NCI-H748 (cell line): ENCODE measurements around the gene ZNF343.
"Not testable (repeated sequence)": the region's sequence is repeated elsewhere in the genome, so short reads cannot be mapped to it uniquely, and the experiment has no call there.

ENCODE experiments used
- DNase-seq: peaks from one replicate; lab custom pipeline; 2025; ENCODE audit not compliant: unreplicated experiment; lab: John Stamatoyannopoulos, UW

The ZNF343 gene

DNA sequence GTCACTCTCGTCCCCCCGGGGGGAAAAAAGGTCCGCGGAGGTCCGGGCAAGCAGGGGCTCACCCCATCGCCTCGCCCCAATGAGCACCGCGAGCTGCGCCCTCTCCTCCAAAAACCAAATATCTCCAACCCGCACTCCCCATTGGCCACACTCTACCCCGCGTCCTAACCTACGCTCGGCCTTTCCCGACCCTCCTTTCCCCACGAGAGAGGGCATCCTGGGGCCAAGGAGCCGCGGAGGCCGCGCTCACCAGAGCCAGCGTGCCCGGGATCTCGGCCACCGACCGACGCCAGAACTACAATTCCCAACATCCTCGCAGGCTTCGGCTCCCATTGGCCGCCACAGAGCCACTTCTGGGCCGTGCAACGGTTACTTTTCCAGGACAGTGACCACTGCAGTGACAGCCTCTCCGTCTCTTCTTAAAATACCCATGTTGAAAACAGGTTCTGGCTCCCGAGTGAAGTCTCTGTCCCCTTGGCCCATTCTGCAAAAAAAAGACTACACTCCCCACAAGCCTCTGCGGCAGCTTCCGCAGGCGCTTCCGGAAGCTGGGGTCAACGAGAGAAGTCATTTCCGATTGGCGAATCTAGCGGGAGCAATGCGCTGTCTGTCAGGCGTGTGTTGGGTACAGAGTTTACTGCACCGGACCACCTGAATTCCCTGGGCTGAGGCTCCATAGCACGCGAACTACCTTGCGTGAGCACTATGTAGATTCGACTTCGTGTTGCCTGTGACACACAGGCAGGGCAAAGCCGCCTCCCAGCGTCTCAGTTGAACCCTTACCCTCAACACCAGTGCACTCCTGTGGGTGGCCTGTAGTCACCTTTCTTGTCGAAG lies at the start of gene ZNF343:
ZNF343 (minus strand) TSS at position 285 of the 837 bp plus-strand sequence. CDS start 15,020 bp downstream, outside the sequence.
- DNase-seq = peak; percentile 94

DNA sequence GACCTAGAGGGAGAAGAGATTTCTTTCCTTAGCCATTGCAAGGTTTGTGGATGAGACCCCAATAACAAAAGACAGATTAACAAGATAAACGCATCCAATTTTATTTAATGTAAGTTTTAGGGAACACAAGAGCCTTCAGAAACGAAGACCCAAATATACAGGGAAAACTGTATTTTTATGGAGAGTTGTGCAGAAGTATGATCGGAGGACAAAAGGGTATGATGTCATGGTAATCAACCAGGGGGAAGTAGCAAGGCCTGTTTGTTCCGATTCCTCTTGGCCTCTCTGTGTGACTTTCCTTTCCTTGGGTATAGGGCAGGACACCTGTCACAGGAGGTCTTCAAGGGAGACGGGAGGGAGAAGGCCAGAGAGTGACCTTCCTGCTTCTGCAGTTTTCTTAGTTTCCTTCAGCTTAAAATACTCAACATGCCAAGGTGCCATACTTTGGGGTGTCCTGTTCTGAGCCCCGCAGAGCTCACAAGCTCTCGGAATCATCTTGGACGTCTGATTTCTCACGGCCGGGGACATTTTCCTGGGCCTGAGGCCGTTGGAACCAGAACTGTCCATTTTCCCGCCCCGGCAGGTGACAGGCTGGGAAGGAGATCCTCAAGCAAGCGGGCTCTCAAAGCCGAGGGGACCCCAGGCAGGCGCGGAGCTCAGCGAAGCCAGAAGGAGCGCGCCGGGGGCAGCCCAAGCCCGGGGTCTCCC lies 49.3 kb upstream of the ZNF343 start:
- no peak for DNase-seq

DNA sequence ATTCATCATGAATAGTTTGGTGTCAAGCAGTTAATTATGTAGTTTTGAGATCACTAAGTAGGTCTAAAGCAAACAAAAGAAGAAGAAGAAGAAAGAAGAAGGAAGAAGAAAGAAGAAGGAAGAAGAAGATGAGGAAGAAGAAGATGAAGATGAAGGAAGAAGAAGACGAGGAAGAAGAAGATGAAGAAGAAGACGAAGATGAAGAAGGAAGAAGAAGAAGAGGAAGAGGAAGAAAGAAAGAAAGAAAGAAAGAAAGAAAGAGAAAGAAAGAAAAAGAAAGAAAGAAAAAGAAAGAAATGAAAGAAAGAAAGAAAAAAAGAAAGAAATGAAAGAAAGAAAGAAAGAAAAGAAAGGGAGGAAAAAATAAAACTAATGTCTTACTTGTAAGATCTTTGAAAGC lies 36.9 kb upstream of the ZNF343 start:
- DNase-seq = no peak

DNA sequence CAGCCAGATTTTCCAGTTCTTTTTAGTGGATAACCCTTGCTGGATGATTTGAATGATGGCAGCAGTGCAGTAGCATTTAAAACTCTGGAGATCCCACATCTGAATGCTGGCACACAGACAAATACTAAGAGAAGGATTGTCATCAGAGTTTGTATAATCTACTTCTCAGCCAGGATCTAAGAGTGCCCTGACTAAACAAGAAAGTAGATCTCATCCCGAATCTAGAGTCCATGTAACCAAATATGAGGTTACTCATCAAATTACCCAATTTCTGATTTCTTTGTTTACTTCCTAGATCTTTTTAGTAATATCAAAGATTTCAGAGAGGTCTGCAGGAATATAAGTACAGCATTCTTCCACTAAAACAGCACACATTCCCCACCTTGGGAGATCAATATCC lies 35.5 kb upstream of the ZNF343 start:
- no peak for DNase-seq

DNA sequence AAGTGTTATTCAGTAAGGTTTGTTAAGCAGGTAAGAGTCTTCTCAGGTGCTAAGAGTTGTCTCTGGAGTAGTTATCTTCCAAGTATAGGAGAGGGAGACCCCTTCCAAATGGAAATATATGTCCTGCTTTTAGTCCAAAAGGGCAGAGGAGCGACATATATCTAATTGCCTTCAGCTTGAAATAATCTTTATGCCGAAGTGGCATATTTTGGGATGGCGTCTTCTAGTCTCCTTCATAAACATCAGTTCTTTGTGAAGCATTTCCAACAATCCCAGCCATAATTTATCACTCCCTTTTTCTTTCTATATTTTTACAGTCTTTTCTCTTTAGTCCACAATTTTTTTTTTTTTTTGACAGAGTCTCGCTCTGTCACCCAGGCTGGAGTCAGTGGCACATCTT lies 33.6 kb upstream of the ZNF343 start:
- DNase-seq = no peak

DNA sequence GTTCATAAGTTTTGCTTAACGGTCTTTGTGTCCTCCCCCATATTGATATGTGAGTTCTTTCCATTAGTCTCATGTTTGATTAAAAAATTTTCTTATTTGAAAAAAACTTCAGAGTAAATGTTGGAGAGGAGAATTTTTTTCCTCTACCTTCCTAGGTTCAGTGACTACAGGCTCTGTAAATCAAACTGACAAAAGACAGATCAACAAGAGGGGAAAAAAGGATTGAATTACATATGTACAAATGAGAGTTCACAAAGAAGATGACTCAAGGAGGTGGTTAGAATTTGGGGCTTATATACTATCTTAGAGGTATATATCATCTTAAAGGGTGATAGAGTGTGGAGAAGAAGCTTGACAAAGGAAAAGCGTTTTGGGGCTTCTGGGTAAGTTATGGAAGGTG lies 33.2 kb upstream of the ZNF343 start:
- no peak for DNase-seq

DNA sequence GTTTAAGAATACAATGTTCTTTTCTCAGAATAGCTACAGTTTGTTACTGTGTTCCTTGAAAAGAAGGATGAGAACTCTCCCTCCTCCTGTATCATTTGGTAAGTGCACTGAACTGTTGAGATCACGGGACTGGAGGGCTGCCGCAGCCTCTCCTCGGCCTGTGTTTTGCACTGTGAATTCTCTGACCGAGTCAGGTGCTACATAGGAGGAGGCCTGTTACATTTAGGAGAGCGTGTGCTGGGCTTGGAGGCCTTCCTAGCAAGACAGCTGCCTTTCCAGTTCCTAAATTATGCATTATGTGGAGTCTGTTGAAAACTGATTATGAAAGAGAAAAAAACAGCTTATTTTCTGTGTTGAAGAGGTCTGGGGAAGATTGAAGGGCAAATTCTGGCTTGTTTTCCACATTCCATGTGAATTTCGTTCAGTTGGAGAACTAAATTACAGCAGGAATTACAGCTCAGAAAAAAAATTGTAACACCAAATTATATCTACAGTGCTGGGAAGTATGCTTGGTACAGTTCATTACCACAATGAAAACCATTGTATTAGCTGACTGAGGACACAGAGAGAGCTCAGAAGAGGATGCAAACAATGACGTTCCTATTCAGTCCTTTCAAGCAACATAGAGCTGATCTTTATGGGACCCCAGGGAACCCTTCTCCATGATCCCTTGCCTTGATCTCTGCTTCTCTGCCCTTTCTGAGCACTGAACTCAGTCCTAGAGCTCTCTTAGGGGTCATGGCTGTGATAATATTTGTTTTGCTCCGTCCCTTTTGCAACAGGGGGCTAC lies 30.4 kb upstream of the ZNF343 start:
- no peak for DNase-seq

DNA sequence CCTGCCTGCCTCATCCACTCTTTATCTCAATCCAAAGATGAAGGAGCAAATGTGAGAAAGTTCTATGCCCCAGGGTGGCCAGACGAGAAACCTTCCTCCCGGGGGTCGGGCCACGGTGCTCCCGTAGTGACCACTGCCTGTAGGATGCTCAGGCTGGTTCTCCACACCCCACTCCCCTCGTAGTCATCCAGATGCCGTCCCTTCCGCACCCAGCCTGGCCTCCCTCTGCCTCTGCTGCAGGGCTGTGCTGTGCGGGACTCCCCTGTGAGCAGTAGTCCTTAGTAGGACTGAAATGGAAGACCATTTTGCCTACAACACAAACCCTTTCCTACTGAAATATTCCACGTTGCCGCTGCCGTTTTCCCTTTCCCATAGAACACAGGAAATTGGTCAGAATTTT lies 29.6 kb upstream of the ZNF343 start:
- DNase-seq = no peak

DNA sequence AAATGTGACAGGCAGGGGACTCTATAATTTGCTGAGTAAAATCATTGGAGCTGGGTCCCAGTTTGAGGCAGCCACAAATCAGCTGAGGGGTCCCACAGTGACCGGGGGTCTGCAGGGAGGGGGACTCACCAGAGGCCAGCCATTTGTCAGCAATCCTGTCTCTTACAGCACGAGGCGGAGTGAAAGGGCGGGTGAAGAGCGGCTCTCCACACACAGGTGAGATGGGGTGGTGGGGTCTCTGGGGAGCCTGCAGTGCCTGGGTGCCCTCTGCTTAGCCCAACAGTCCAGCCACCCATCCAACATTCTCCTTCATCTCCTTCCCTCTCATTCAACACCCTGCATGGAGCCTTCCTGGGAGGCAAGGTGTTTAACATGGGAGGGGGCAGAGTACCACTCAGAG lies 28.4 kb upstream of the ZNF343 start:
- DNase-seq = no peak

DNA sequence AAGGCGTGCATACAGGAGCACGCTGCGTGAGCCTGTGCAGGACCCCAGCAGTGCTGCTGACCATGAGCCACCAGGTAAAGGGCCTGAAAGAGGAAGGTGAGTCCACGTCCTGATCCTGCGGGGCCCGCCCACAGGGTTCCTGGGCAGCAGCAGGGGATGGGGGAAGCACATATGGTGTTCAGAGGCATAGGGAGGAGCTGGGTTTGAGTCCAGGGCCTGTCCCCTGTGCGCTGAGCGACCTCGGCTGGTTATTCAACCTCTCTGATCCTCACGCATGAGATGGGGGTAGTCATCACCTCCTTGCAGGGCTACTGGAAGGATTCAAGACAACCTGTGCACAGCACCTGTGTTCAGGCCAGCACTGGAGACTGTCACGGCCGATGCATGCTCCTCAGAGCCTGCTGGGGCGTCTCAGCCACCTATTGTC lies 27.9 kb upstream of the ZNF343 start, which contains the start of gene TMC2:
TMC2 (plus strand) TSS at position 14 of the 427 bp plus-strand sequence; CDS start at position 63, 49 bp downstream.
- DNase-seq = no peak

DNA sequence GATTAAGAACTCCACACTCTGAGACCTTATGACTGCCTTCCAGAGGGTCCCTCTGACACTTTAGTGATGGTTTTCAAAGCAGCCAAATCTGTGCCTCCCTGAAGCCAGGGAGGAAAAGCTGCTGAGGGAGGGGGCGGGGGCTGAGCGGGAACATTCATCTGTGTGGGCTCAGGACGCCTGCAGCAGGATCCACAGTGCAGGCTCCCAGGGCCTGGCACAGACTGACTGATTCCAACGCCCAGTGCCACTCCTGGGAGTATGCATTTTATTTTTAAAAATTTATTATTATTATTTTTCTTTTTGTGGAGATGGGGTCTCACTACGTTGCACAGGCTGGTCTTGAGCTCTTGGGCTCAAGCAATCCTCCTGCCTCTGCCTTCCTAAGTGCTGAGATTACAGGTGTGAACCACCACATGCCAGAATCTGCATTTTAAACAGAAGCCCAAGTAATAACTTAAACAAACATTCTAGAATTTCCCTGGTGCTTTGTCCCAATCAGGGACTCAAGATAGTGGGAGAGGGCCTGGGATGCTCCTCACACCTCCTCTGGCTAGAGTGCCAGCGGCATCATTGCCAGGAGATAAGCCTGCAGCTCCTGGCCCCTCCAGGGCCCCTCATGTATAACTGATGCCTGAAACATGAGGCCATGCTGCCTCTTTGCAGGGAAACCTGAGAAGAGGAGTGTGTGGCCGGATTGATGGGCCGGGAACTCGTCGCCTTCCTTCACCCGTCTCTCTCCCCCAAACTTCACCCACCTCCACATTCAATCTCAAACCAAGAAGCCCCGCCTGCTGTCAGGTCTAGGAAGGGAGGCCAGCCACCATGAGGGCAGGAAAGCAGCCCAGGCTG lies 27.2 kb upstream of the ZNF343 start:
- DNase-seq = no peak

DNA sequence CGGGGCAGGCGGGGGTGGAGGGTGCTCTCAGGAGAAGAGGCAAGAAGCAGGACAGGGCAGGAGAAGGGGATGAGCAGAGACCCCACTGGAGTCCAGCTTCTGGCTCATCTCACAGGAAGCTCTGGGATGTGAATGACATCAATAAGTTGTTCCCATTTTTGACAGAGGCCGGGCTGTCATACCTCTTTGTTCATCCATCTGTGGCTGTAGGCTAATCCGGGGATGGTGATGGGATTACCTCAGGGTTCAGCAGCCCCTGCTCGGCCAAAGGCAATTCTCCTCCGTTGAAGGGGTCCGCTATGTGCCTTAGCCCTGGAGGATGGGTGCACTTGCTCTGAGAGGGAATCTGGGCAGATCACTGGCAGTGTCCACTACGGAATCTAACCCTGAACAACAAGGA lies 24.4 kb upstream of the ZNF343 start:
- no peak for DNase-seq

DNA sequence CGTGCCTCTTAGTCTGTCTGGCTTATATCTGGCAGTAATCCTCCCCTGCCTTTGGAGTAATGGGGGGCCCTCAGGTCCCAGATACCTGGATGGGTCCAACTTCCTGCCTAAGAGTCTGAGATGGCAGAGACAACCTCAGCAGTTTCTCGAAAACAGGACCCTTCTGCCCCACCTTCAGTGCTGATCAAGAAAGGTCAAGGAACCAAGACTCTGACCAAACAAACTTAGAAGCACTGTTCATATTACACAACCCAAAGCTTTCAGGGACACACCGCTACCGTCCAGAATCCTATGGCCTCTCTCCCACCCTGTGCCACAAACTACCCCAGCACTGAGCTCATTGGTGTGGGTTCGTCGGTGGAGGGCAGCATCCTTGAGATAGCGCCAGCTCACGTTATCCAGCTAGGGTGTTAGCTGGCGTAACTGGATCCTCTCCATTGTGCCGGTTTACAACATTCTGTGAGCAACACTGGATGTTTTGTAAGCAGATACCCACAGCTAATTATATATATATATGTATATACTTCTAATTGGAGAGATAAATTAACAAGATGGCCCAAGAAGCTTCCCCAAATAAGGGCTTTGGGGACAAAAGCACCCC lies 20.1 kb upstream of the ZNF343 start:
- peak; percentile 54 for DNase-seq

DNA sequence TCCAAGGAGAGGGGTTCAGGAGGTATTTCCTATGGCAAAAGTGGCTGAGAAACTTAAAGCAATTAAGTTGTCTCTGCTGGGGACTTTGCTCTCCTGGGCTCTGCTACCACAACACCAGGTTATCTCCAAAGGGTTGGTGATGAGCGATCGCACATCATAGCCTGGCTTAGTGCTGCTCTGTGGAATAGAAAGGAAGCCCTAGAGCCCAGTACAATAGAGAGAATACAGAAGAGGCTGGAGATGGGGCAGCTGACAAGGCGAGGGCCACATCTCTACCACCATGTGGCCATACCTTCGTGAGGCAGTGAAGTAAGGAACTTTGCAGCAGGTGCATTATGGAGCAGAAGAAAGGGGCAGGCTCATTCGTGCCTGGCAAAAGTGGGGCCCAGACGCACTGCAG lies 19.0 kb upstream of the ZNF343 start:
- no peak for DNase-seq

DNA sequence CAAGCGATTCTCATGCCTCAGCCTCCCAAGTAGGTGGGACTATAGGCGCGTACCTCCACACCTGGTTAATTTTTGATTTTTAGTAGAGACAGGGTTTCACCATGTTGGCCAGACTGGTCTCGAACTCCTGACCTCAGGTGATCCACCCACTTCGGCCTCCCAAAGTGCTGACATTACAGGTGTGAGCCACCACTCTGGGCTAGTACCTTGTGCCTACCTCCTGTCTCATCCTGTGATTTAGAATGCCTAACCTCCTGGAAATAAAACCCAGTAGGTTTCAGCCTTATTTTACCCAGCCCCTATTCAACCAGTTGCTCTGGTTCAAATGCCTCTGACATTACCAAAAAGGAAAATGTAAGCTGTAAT lies 17.5 kb upstream of the ZNF343 start:
- not testable (repeated sequence) for DNase-seq

DNA sequence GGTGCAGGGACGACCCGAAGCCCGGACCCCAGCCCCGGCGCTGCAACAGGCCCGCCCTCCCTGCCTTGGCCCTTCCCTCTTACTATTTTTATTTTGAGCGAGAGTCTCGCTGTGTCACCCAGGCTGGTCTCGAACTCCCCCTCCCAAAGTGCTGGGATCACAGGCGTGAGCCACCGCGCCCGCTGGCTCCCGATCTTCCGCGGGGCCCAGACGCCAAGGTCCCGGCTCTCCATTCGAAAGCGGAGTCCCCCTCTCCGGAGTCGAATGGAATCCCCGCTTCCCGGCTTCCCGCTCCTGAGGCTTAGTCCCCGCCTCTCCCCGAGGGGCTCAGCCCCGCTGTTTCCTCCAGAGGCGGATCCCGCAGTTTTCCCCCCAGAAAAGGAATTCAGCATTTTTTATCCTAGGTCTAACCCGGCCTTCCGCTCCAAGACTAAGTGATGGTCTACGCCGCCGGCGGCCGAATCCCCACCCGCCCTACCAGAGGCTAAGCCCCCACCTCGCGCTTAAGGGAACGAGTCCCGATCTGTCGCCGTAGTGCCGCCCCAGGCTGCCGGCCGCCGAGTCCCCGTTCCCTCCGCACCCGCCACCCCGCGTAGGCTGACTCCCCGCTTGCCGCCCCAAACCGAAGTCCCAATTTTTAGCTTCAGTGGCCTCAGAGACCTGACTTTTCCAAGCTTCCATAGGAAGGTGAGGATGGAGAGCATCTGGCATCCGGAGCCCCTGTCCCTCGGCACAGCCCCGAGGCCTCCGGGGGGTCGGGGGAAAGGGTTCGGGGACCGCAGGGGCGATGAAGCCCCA lies 16.2 kb upstream of the ZNF343 start:
- DNase-seq = peak; percentile 76

DNA sequence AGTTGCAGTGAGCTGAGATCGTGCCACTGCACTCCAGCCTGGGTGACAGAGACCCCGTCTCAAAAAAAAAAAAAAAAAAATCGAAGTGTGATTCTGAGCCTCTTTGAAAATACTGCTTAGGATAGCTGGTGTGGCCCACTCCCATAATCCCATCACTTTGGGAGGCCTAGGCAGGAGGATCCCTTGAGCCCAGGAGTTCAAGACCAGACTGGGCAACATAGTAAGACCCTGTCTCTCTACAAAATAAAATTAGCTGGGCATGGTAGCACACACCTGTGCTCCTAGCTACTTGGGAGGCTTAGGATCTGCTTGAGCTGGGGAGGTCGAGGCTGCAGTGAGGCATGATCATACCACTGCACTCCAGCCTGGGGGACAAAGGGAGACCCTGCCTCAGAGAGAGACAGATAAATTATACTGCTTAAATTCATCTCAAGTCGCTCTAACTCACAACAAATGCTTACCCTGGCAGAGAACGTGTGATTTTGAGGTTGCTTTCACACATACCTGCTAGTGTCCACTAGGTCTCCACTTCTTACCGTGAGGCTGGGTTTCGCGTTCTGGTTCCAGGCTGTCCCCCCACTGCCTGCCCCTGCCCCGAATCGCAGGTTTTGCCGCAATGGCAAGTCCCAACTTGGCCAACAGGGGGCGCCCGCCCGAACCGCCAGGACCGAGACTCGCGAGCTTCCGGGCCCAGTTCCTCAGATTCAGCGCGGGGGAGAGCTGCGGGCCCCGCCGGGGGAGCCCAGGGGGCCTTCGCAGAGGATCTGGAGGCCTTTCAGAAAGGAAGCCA lies 15.4 kb upstream of the ZNF343 start:
- peak; percentile 91 for DNase-seq

DNA sequence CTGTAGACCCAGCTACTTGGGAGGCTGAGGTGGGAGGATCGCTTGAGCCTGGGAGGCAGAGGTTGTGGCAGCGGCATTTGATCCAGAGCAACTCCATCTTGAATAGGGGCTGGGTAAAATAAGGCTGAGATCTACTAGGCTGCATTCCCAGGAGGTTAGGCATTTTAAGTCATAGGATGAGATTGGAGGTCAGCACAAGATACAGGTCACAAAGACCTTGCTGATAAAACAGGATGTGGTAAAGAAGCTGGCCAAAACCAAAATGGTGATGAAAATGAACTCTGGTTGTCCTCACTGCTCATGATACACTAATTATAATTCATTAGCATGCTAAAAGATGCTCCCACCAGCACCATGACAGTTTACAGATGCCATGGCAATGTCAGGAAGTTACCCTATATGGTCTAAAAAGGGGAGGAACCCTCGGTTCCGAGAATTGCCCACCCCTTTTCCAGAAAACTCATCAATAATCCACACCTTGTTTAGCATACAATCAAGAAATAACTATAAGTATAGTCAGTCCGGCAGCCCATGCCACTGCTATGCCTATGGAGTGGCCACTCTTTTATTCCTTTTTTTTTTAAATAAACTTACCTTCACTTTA lies 14.2 kb upstream of the ZNF343 start:
- not testable (repeated sequence) for DNase-seq
